Activated CD8-positive, alpha-beta memory T cell treated with anti-CD3 and anti-CD28 coated beads for 1 hour (primary cell): Measurements from ENCODE around the gene MGP.
A peak's percentile ranks its signal among the peaks of the same experiment; 100 is the strongest.

Source experiments
- DNase-seq, 2 donors: peaks; one replicate each; pipeline ENCODE4 v3.0.0-alpha.2; 2020; ENCODE audit warnings: low read depth in 1 of 2; ENCODE audit errors: extremely low read depth in 1 of 2

MGP gene

GRCh38 chr12:14868916-14869506 lies 16.6 kb downstream of the MGP start:
- no peak for DNase-seq

DNA sequence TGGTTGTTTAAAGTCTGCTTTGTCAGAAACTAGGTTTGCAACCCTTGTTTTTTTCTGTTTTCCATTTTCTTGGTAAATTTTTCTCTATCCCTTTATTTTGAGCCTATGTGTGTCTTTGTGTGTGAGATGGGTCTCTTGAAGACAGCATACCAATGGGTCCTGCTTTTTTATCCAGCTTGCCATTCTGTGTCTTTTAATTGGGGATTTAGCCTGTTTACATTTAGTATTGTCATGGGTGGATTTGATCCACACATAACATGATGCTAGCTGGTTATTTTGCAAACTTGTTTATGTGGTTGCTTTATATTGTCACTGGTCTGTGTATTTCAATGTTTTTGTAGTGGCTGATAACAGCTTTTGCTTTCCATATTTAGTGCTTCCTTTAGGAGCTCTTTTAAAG lies 25.2 kb downstream of the MGP start:
- DNase-seq: no peak

DNA sequence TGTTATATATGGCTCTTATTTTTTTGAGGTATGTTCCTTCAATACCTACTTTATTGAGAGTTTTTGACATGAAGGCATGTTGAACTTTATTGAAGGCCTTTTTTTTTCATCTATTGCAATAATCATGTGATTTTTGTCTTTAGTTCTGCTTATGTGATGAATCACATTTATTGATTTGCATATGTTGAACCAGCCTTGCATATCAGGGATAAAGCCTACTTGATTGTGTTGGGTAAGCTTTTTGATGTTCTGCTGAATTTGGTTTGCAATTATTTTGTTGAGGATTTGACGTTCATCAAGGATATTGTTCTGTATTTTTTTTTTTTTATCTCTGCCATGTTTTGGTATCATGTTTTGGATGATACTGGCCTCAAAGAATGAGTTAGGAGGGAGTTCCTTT lies 27.1 kb downstream of the MGP start:
- DNase-seq: no peak

GRCh38 chr12:14854586-14855183 lies 31.0 kb downstream of the MGP start:
- no peak for DNase-seq

- no peak for DNase-seq
These were observed 31.7 kb downstream of the MGP start for GRCh38 chr12:14853961-14854360.

DNA sequence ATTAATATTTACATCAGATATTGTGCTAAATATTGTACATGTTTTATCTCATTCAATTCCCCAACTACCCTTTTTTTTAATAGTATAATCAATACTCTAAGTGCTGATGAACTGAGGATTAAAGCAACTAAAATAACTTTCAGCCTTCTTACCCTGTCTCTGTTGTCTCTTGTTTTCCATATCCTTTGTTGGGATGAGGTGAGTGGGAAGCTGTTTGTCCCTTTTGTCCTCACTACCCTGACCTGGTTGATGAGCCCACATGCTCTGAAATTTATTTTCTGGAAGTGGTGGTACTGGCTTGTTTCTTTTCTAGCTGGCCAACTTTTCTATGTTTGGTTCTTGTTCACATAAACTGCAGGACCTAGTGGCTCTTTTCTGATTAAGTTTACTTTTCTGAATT lies 32.8 kb downstream of the MGP start:
- no peak for DNase-seq

GRCh38 chr12:14850929-14851663 lies 34.6 kb downstream of the MGP start:
- DNase-seq: no peak

DNA sequence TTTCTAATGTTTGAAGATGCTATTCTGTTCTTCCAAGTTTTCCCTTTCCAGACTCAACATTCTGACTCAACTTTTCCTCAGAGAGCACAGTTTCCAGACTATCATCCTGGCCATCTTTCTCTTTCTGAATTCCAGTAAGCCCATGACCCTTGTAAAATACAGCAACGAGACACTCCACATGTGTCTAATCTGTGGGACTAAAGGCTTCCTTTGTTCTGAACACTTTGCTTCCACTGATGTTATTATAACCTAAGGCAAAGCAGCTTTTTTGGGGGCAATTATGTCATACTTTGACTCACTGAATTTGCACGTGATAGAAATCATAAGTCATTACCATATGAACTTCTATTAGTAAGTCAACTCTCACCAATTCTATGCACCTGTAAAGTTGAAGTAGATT lies 36.0 kb downstream of the MGP start:
- no peak for DNase-seq

DNA sequence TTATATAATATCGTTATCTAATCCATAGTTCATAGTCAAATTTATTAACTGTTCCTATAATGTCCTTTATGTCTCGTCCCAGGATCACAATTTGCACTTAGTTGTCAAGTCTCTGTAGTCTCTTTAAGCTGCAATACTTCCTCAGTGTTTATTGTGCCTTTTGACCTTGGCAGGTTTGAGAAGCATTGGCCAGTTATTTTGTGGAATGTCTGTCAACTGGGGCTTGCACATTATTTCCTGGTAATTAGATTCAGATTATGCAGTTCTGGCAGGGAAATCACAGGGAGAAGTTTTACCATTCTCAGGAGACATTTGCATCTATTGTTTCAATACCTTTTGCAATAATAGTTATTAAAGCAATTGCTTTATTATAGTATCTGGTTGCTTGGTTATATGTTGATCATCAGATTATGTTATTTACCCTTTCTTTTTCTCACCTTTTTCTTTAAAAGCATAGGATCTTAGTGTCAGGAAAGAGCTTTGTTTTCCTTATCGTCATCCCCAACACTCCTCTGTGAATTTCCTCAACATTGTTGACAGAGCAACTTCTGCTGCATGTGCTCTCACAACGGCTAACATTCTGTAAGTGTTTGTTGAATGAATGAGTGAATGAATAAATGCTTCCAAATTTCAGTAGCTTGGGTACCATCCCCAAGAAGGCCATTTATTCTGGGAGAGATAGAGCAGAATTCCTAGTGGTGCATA lies 38.6 kb downstream of the MGP start:
- DNase-seq: no peak

DNA sequence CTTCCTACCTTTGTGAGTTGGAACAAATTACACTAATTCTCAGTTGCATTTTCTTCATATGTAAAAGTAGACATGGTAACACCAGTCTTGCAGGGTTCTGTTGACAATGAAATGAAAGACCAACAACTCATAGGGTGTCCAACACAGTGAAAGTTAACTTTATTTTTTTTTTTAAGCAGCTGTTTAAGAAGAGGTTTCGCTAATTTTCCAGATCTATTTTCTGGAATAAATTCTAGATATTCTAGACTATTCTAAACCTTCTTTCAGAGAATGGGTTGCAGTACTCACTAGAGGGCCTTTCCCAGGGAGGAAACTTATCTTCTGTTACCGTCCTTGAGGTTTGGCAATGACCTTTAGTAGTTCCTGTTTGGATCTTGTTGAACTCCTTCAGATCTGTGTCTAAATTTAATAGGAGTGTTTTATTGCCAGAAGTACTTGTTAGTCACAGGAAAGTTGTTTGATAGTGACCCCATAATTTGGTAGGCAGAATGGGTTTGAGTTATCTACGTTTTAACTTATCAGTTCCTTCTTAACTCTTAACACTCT lies 39.5 kb downstream of the MGP start:
- no peak for DNase-seq

DNA sequence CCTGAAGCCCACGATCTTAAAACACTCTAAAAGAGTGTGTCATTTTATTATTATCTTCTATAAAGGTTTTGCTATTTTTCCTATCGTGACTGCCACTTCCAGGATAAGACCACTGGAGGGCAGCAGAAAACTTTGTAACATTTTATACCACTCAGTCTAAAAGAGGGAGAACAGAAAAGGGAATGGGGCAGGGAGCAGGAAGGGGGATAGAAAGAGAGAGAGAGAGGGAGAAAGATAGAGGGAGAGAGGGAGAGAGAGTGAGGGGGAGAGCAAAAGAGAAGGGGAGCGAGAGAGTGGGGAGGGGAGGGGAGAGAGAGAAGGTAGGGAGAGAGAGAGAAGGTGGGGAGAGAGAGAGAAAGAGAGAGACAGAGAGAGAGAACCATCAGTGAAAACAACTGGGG lies 40.3 kb downstream of the MGP start:
- DNase-seq: peak in 1 of 2 donors; percentile 18

- DNase-seq: no peak
These were observed 41.3 kb downstream of the MGP start for GRCh38 chr12:14844401-14844800.

DNA sequence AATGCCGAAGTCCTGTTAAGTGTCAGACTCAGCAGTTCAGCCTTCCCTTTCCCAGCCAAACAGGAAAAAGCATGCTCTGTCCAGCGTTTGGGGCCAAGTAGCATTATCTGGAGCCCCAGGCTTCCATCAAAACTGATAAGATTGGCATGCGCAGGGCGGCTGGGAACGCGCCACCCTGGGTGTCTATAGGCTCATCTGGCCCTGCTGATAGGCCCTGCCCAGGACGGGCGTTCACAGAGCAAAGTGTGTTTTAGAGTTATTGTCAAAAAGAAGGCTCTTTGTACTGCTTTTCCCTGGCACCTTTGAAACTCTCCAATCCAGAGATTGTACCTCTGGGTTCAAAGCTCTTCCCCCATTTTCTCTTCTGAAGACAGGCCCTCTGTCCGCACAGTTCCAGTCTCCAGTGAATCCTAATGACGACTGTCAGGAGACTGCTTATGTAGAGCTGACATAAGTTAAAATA lies 42.2 kb downstream of the MGP start, which contains the start of gene ART4:
ART4 (minus strand) TSS at position 102 of the 463 bp plus-strand sequence. CDS start 413 bp downstream, outside the sequence.
- DNase-seq: no peak

GRCh38 chr12:14842315-14842714 lies 43.3 kb downstream of the MGP start:
- DNase-seq: no peak

DNA sequence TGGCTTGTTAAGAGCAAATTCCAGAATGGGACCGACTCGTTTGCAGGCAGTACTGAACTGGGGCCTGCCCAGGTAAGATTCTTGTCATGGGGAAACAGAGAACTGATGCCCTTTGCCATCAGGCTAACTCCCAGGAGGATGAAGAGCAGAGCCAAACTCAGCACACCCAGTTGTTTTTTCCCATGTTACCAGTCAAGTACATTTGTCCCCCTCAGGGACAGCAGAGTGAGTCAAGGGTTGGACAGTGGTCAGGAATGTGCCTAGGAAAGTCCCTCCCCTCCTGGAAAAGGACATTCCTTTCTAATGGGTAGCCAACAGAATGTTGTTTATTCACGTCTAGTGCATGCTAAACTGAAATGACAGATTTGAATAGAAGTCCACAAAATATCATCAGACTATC lies 43.9 kb downstream of the MGP start:
- no peak for DNase-seq

GRCh38 chr12:14840616-14841015 lies 45.0 kb downstream of the MGP start:
- no peak for DNase-seq

GRCh38 chr12:14839262-14839661 lies 46.4 kb downstream of the MGP start:
- DNase-seq: no peak

- DNase-seq: no peak
These were observed 49.1 kb downstream of the MGP start for GRCh38 chr12:14836336-14837210.

- DNase-seq: no peak
These were observed 51.1 kb downstream of the MGP start for GRCh38 chr12:14834509-14834908.

DNA sequence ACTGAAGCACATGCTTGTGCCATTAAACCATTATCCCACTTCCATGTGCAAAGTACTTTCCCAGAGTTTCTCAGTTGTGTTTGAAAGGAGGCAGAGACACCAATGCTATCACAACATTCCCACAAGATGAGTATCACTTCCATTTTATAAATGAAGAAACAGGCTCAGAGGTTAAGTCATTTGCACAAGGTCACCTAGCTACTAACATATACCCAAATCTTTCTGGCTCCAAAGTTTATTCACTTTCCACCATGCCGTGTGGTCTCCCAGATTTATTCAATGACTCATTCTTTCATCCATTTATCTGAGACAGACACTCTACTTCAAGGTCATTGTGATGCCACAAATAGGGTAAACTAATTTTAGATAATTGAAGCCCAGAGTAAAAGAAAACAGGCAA lies 51.7 kb downstream of the MGP start:
- no peak for DNase-seq
